Measurements from ENCODE around the gene KIRREL3.

The KIRREL3 gene

DNA sequence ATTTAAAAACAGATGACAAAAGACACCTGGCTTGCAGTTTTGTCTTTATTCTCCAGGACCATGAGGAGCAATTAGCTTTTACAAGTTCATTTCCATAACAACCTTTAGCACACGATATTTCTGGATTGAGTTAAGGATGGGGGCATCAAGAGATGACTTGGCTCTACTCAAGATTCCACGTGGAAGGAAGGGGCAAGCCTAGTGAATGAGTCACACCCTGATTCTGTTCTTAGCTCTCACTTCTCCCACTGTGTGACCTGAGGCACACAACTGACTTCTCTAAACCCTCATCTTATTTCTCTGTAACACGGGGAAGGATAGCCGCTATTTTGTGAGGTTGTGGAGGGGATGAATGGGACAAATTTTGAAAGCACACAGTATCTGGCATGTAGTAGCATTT lies 185.5 kb downstream of the KIRREL3 start:
- Histone ChIP-seq H3K4me1 (ENCODE audit: control insufficient read depth, insufficient read depth, low read length, unreplicated experiment) (peaks cover 13% of the 10 kb centered on the region), H2AFZ (ENCODE audit: low read length, unreplicated experiment) (no peak overlapping the region), H3K36me3 (ENCODE audit: insufficient read depth, low read length) (no peaks in the 10 kb centered on the region), H3K27me3 (ENCODE audit: insufficient read depth, low read length) (no peaks in the 10 kb centered on the region), H3K79me2 (ENCODE audit: control insufficient read depth, insufficient read depth, low read length, unreplicated experiment) (no peaks in the 10 kb centered on the region), H3K27ac (ENCODE audit: low read depth, low read length) (no peak overlapping the region), H3K4me3 (ENCODE audit: low read depth, low read length) (no peak overlapping the region)

DNA sequence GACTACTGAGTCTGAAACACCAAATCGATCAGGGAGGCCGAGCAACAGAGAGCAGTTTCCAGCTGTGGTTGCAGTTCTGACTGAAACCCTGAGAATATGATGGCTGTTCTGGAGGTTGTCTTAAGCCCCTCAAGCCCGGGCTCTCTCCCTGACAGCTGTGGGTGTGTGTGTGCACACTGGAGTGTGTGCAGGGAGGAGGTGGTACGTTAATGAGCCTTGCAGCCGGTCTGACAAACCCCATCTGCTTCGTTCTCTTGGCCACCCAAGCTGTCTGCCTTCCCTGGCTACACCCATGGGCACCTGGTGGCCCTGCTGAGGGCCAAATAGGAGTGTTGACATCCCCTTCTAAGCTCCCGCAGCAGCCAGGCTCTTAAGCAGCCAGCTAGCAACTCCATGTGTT lies 189.8 kb downstream of the KIRREL3 start:
- Histone ChIP-seq H3K4me3 (ENCODE audit: low read depth, low read length) (no peak overlapping the region), H2AFZ (ENCODE audit: low read length, unreplicated experiment) (no peak overlapping the region), H3K27me3 (ENCODE audit: insufficient read depth, low read length) (no peaks in the 10 kb centered on the region), H3K4me1 (ENCODE audit: control insufficient read depth, insufficient read depth, low read length, unreplicated experiment) (no peaks in the 10 kb centered on the region), H3K79me2 (ENCODE audit: control insufficient read depth, insufficient read depth, low read length, unreplicated experiment) (no peaks in the 10 kb centered on the region), H3K36me3 (ENCODE audit: insufficient read depth, low read length) (no peaks in the 10 kb centered on the region), H3K27ac (ENCODE audit: low read depth, low read length) (no peak overlapping the region)

DNA sequence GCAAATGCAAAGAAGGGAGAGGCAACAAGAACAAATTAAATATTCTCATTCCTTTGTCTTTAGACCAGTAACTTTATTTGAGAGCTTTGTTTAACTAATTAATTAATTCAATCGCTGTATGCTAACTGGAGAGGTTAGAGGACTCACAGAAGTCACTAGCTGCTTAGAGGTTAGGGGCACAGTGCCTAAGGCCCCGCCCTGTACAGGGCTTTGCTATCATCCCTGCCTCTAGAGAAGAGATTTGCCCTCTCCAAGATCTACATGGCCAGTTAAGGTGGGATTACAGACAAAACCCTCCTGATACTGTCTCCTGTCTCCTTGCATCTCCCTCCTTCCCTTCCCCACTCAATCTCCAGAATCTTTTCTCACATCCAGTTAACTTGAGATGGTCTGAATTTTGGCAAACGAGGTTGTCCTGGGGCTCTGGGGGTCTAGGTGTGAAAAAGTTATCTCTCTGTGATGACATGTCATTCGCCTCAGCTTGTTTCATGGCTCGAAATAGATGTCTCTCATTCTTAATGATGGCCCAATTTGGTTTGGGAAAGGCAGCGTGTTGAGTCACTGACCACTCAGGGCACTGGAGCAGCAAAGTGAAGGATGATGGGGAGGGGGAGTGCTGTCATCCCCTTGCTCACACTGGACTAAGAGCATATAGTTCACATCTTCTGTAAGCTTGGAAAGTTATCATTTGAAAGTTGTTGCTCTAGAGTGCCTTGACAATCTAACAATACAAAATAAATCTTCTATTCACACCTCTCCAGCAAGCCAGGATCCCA lies 190.9 kb downstream of the KIRREL3 start:
- Histone ChIP-seq H3K27me3 (ENCODE audit: insufficient read depth, low read length) (no peaks in the 10 kb centered on the region), H3K27ac (ENCODE audit: low read depth, low read length) (no peak overlapping the region), H3K4me1 (ENCODE audit: control insufficient read depth, insufficient read depth, low read length, unreplicated experiment) (no peaks in the 10 kb centered on the region), H2AFZ (ENCODE audit: low read length, unreplicated experiment) (no peak overlapping the region), H3K4me3 (ENCODE audit: low read depth, low read length) (no peak overlapping the region), H3K79me2 (ENCODE audit: control insufficient read depth, insufficient read depth, low read length, unreplicated experiment) (no peaks in the 10 kb centered on the region), H3K36me3 (ENCODE audit: insufficient read depth, low read length) (no peaks in the 10 kb centered on the region)

DNA sequence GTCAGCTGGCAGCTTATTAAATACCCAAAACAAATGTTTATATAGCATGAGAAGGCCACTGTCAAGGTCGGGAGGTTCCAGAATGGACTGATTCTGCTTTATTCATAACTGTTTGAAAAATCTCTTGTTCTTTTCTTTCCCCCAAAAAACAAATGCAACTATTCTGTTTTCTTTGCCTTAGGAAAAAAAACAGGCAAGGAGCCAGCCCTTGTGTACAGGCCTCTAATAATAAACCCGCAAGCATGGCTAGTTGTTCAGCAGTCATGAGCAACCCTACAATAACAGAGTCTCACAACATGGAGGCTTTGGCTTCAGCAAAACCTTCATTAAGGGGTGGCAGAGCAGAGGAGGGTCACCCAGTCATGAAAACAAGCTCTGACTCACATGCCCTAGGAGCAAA lies 191.7 kb downstream of the KIRREL3 start:
- Histone ChIP-seq H3K4me1 (ENCODE audit: control insufficient read depth, insufficient read depth, low read length, unreplicated experiment) (no peaks in the 10 kb centered on the region), H3K79me2 (ENCODE audit: control insufficient read depth, insufficient read depth, low read length, unreplicated experiment) (no peaks in the 10 kb centered on the region), H2AFZ (ENCODE audit: low read length, unreplicated experiment) (no peak overlapping the region), H3K36me3 (ENCODE audit: insufficient read depth, low read length) (no peaks in the 10 kb centered on the region), H3K4me3 (ENCODE audit: low read depth, low read length) (no peak overlapping the region), H3K27me3 (ENCODE audit: insufficient read depth, low read length) (no peaks in the 10 kb centered on the region), H3K27ac (ENCODE audit: low read depth, low read length) (no peak overlapping the region)

DNA sequence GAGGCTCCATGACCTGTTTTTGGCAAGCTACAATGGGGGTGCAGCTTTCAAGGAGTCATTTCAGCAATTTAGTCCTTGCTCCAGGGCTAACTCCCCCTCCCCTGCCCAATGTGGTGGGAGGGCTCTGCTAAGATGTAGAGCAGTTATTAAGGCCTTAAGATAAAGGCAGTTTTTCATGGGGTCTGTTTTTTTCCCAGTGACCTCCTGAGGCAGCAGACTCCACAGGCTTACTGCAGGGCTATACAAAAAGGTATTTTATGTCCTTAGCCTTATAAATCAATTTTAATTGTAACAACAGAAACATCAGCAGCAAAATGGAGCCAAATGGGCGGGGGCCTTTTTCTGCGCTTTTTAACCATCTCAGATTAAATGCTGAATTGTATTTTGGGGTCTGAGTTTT lies 192.3 kb downstream of the KIRREL3 start:
- Histone ChIP-seq H3K27ac (ENCODE audit: low read depth, low read length) (no peak overlapping the region), H3K79me2 (ENCODE audit: control insufficient read depth, insufficient read depth, low read length, unreplicated experiment) (no peaks in the 10 kb centered on the region), H2AFZ (ENCODE audit: low read length, unreplicated experiment) (no peak overlapping the region)

DNA sequence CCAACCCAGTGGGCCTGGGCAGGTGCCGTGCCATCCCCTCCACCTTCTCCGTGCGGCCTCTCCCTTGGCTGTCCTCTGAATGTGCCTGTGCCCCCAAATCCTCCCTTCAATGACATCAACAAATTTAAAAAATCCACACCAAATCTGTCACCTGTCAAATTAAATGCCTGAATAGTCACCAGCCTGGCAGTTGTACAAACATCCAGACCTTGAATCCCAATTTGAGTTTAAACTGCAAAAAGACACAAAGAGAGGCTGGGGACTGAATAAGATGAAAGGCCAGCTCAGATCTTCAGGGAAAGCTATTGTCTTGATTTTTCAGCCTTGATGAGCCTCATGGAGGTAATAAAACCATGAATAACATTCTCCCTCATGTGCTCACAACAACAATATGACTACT lies 194.7 kb downstream of the KIRREL3 start:
- H3K79me2 ChIP-seq (ENCODE audit: control insufficient read depth, insufficient read depth, low read length, unreplicated experiment): no peaks in the 10 kb centered on the region
- no peaks in the 10 kb centered on the region for H3K36me3 ChIP-seq (ENCODE audit: insufficient read depth, low read length)
- no peak overlapping the region for H3K4me3 ChIP-seq (ENCODE audit: low read depth, low read length)
- H3K4me1 ChIP-seq (ENCODE audit: control insufficient read depth, insufficient read depth, low read length, unreplicated experiment): no peaks in the 10 kb centered on the region
- no peak overlapping the region for H2AFZ ChIP-seq (ENCODE audit: low read length, unreplicated experiment)
- H3K27ac ChIP-seq (ENCODE audit: low read depth, low read length): no peak overlapping the region
- no peaks in the 10 kb centered on the region for H3K27me3 ChIP-seq (ENCODE audit: insufficient read depth, low read length)

More for the DNA sequence above, 192.3 kb downstream of the KIRREL3 start:
- Histone ChIP-seq H3K4me1 (ENCODE audit: control insufficient read depth, insufficient read depth, low read length, unreplicated experiment) (no peaks in the 10 kb centered on the region), H3K4me3 (ENCODE audit: low read depth, low read length) (no peak overlapping the region), H3K36me3 (ENCODE audit: insufficient read depth, low read length) (no peaks in the 10 kb centered on the region), H3K27me3 (ENCODE audit: insufficient read depth, low read length) (no peaks in the 10 kb centered on the region)

DNA sequence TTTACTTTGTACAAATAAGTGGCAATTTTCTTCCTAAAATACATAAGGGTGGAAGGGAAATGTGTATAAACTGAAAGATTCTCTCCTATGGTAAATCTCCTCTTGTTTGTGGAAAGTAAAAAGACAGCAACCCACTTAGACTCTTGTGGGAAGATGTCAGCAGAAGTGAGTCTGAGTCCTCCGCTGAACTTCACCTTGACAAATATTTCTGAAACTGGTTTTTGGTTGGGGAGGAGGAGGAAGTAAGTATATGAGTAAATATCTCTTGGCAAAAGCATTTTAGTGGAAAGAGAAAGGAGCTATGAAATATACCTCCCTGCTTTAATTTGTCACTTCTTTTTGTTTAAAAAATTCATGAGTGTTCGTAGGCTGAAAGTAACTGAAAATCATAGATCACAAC lies 196.2 kb downstream of the KIRREL3 start:
- Histone ChIP-seq H3K36me3 (ENCODE audit: insufficient read depth, low read length) (no peaks in the 10 kb centered on the region), H3K4me3 (ENCODE audit: low read depth, low read length) (no peak overlapping the region), H3K79me2 (ENCODE audit: control insufficient read depth, insufficient read depth, low read length, unreplicated experiment) (no peaks in the 10 kb centered on the region), H3K27ac (ENCODE audit: low read depth, low read length) (no peak overlapping the region), H3K4me1 (ENCODE audit: control insufficient read depth, insufficient read depth, low read length, unreplicated experiment) (no peaks in the 10 kb centered on the region), H3K27me3 (ENCODE audit: insufficient read depth, low read length) (no peaks in the 10 kb centered on the region), H2AFZ (ENCODE audit: low read length, unreplicated experiment) (no peak overlapping the region)

DNA sequence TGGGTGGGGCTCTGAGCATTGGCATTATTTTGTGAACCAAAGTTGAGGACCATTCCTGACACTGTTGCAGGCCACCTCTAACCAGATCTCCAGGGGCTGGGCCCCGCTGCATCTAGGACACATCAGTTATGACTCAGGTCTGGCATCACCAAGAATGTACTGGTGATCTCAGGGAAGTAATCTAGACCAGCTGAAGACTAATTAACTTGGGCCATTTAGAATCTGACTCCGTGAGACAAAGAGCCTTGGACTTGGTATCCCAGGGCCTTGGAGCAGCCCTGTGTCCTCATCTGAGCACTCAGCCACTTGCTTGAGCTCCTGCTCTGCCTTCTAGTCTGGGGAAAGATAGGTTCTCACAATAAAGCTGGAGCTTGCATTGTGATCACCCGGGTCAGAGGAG lies 200.6 kb downstream of the KIRREL3 start:
- no peaks in the 10 kb centered on the region for H3K79me2 ChIP-seq (ENCODE audit: control insufficient read depth, insufficient read depth, low read length, unreplicated experiment)
- H2AFZ ChIP-seq (ENCODE audit: low read length, unreplicated experiment): no peak overlapping the region
- no peak overlapping the region for H3K4me3 ChIP-seq (ENCODE audit: low read depth, low read length)
- no peak overlapping the region for H3K27ac ChIP-seq (ENCODE audit: low read depth, low read length)
- no peaks in the 10 kb centered on the region for H3K27me3 ChIP-seq (ENCODE audit: insufficient read depth, low read length)
- H3K4me1 ChIP-seq (ENCODE audit: control insufficient read depth, insufficient read depth, low read length, unreplicated experiment): no peaks in the 10 kb centered on the region
- no peaks in the 10 kb centered on the region for H3K36me3 ChIP-seq (ENCODE audit: insufficient read depth, low read length)

DNA sequence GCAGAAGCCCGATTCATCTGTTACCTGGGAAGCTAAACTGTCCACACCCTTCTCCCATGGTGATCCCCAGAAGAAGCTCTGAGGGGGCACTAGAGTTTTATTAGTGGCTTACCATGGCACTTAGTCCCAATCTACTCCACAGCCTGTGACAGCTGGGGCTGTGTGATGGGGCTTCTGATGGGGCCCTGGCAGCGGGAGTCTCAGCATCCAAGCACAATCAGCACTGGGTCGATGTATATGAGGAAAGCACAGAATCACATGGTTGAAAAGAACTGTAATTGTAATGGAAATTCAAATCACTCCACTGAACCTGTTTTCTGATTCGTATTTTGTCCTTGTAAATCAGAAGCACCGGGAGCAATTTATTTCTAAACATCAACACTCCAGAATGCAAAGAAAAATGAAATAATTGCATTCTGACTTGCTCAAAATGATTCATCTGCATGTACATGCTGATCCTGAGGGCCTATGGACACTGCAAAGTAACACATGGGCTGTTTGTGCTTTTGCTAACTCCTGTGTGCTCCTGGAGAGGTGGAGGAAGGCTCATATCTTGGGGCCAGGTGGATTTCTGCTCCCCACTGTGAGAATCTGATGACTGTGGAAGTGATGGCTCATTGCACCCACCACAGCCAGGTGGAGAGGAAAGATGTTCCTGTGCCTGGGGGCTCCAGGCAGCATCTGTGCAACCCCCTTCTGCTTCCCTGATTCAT lies 203.0 kb downstream of the KIRREL3 start:
- Histone ChIP-seq H2AFZ (ENCODE audit: low read length, unreplicated experiment) (no peak overlapping the region), H3K4me1 (ENCODE audit: control insufficient read depth, insufficient read depth, low read length, unreplicated experiment) (no peaks in the 10 kb centered on the region), H3K79me2 (ENCODE audit: control insufficient read depth, insufficient read depth, low read length, unreplicated experiment) (no peaks in the 10 kb centered on the region)

DNA sequence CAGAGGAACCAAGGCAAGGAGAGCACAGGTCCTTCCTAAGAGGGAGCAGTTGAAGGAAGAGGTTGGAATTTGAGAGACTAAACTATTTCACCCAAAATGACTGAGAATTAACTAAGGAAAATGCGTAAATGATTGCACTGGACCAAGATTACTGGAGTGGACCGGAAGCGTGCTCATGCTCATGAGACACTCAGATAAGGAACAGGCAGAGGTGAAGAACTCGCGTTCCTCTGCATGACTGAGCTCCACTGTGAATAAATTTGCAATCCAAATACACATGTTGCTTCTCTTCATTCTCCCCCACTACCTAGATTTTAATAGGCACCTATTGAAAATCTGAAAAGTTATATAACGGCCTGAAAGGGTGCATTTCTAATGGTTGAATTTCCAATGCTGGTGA lies 207.0 kb downstream of the KIRREL3 start:
- Histone ChIP-seq H3K27ac (ENCODE audit: low read depth, low read length) (no peak overlapping the region), H3K27me3 (ENCODE audit: insufficient read depth, low read length) (no peaks in the 10 kb centered on the region), H2AFZ (ENCODE audit: low read length, unreplicated experiment) (no peak overlapping the region), H3K36me3 (ENCODE audit: insufficient read depth, low read length) (no peaks in the 10 kb centered on the region), H3K4me3 (ENCODE audit: low read depth, low read length) (no peak overlapping the region), H3K4me1 (ENCODE audit: control insufficient read depth, insufficient read depth, low read length, unreplicated experiment) (peaks cover 5% of the 10 kb centered on the region), H3K79me2 (ENCODE audit: control insufficient read depth, insufficient read depth, low read length, unreplicated experiment) (no peaks in the 10 kb centered on the region)

More for the DNA sequence above, 203.0 kb downstream of the KIRREL3 start:
- Histone ChIP-seq H3K27me3 (ENCODE audit: insufficient read depth, low read length) (no peaks in the 10 kb centered on the region), H3K27ac (ENCODE audit: low read depth, low read length) (no peak overlapping the region), H3K4me3 (ENCODE audit: low read depth, low read length) (no peak overlapping the region), H3K36me3 (ENCODE audit: insufficient read depth, low read length) (no peaks in the 10 kb centered on the region)

DNA sequence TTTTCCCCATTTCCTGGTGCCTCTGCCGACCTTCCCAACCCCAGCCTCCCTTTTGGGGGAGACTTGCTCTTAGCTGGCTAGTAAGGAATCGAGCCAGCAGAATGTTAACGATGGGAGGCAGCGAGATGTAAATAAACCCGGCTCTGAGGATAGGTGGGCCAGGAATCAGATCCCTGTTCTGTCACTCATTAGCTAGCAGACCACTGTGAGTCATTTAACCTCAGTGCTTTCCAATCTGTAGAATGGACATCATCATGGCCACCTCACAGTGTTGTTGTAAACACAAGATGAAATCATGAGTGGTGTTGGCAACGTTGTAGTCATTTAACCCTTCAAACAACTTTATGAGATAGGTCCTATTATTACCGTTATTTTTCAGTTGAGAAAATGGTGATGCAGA lies 208.6 kb downstream of the KIRREL3 start:
- H3K27ac ChIP-seq (ENCODE audit: low read depth, low read length): no peak overlapping the region
- no peaks in the 10 kb centered on the region for H3K36me3 ChIP-seq (ENCODE audit: insufficient read depth, low read length)
- H3K4me3 ChIP-seq (ENCODE audit: low read depth, low read length): no peak overlapping the region
- peaks cover 5% of the 10 kb centered on the region for H3K4me1 ChIP-seq (ENCODE audit: control insufficient read depth, insufficient read depth, low read length, unreplicated experiment)
- H2AFZ ChIP-seq (ENCODE audit: low read length, unreplicated experiment): no peak overlapping the region
- no peaks in the 10 kb centered on the region for H3K79me2 ChIP-seq (ENCODE audit: control insufficient read depth, insufficient read depth, low read length, unreplicated experiment)
- no peaks in the 10 kb centered on the region for H3K27me3 ChIP-seq (ENCODE audit: insufficient read depth, low read length)

Measured in ACC112 (cell line).